ENCODE measurements around the gene ATP6V0E1.

The ATP6V0E1 gene

GRCh38 chr5:173018358-173018757 lies 34.8 kb downstream of the ATP6V0E1 start:
- no peak overlapping the region for H3K4me2 ChIP-seq (ENCODE audit: low read depth, low read length, poor library complexity, severe bottlenecking)
- no peak overlapping the region for H2AFZ ChIP-seq (ENCODE audit: low read depth, low read length, severe bottlenecking)
- H3K9ac ChIP-seq (ENCODE audit: low read length) = no peak overlapping the region
- no peaks in the 10 kb centered on the region; the same call in 1 of the 2 replicates for H3K36me3 ChIP-seq (ENCODE audit: low read length)
- no peak for TF ChIP-seq EZH2phosphoT487 (conservative IDR thresholded peaks at IDR 0.05; ENCODE audit: low read length)
- no peak for TF ChIP-seq CTCF (IDR thresholded peaks at IDR 0.05; ENCODE audit: insufficient read depth, low read length, poor library complexity, severe bottlenecking)
- H3K4me3 ChIP-seq (ENCODE audit: insufficient read depth, low read length, poor library complexity, severe bottlenecking) = no peak overlapping the region
- H3K9me3 ChIP-seq (ENCODE audit: insufficient read depth, low read length) = no peaks in the 10 kb centered on the region
- no peaks in the 10 kb centered on the region for H3K27me3 ChIP-seq (ENCODE audit: low read length)
- H4K20me1 ChIP-seq (ENCODE audit: low read depth, low read length) = peaks cover 31% of the 10 kb centered on the region; the same call in 1 of the 2 replicates
- no peaks in the 10 kb centered on the region for H3K9me2 ChIP-seq (replicated peaks; ENCODE audit: insufficient read depth, low read length)
- no peak overlapping the region for H3K27ac ChIP-seq (ENCODE audit: low read depth, low read length)
- peaks cover 89% of the 10 kb centered on the region for H3K79me2 ChIP-seq (ENCODE audit: insufficient read depth, low read length)
- H3F3A ChIP-seq (ENCODE audit: insufficient read depth) = peaks cover 3% of the 10 kb centered on the region; the same call in 1 of the 2 replicates

- Histone ChIP-seq H3K27ac (ENCODE audit: low read depth, low read length) (no peak overlapping the region), H3K4me2 (ENCODE audit: low read depth, low read length, poor library complexity, severe bottlenecking) (no peak overlapping the region), H3K36me3 (ENCODE audit: low read length) (no peaks in the 10 kb centered on the region; the same call in 1 of the 2 replicates), H3K4me3 (ENCODE audit: insufficient read depth, low read length, poor library complexity, severe bottlenecking) (no peak overlapping the region), H3K27me3 (ENCODE audit: low read length) (no peaks in the 10 kb centered on the region), H2AFZ (ENCODE audit: low read depth, low read length, severe bottlenecking) (no peak overlapping the region), H3F3A (ENCODE audit: insufficient read depth) (no peaks in the 10 kb centered on the region), H3K9me2 (replicated peaks; ENCODE audit: insufficient read depth, low read length) (no peaks in the 10 kb centered on the region), H4K20me1 (ENCODE audit: low read depth, low read length) (peaks cover 27% of the 10 kb centered on the region; the same call in 1 of the 2 replicates), H3K9ac (ENCODE audit: low read length) (no peak overlapping the region), H3K9me3 (ENCODE audit: insufficient read depth, low read length) (no peaks in the 10 kb centered on the region), H3K79me2 (ENCODE audit: insufficient read depth, low read length) (peaks cover 84% of the 10 kb centered on the region)
- no peak for TF ChIP-seq CTCF (IDR thresholded peaks at IDR 0.05; ENCODE audit: insufficient read depth, low read length, poor library complexity, severe bottlenecking)
- TF ChIP-seq EZH2phosphoT487 (conservative IDR thresholded peaks at IDR 0.05; ENCODE audit: low read length) = no peak
These were observed 36.6 kb downstream of the ATP6V0E1 start for GRCh38 chr5:173020154-173020581.

GRCh38 chr5:173020643-173021042 lies 37.1 kb downstream of the ATP6V0E1 start:
- H3K9me2 ChIP-seq (replicated peaks; ENCODE audit: insufficient read depth, low read length) = no peaks in the 10 kb centered on the region
- H3K27me3 ChIP-seq (ENCODE audit: low read length) = no peaks in the 10 kb centered on the region
- no peak for TF ChIP-seq EZH2phosphoT487 (conservative IDR thresholded peaks at IDR 0.05; ENCODE audit: low read length)
- no peak for TF ChIP-seq CTCF (IDR thresholded peaks at IDR 0.05; ENCODE audit: insufficient read depth, low read length, poor library complexity, severe bottlenecking)
- H3K9ac ChIP-seq (ENCODE audit: low read length) = no peak overlapping the region
- peaks cover 24% of the 10 kb centered on the region; the same call in 1 of the 2 replicates for H4K20me1 ChIP-seq (ENCODE audit: low read depth, low read length)
- H3K36me3 ChIP-seq (ENCODE audit: low read length) = no peaks in the 10 kb centered on the region; the same call in 1 of the 2 replicates
- no peak overlapping the region for H3K4me3 ChIP-seq (ENCODE audit: insufficient read depth, low read length, poor library complexity, severe bottlenecking)
- no peak overlapping the region for H2AFZ ChIP-seq (ENCODE audit: low read depth, low read length, severe bottlenecking)
- H3K27ac ChIP-seq (ENCODE audit: low read depth, low read length) = no peak overlapping the region
- peaks cover 82% of the 10 kb centered on the region for H3K79me2 ChIP-seq (ENCODE audit: insufficient read depth, low read length)
- H3K4me2 ChIP-seq (ENCODE audit: low read depth, low read length, poor library complexity, severe bottlenecking) = no peak overlapping the region
- H3F3A ChIP-seq (ENCODE audit: insufficient read depth) = no peaks in the 10 kb centered on the region
- H3K9me3 ChIP-seq (ENCODE audit: insufficient read depth, low read length) = no peaks in the 10 kb centered on the region

All from SU-DHL-6 (cell line).